ENCODE data around the gene MDC1. TPM values are rescaled to one million over a fixed set of nuclear protein-coding genes. Genes with fewer than 3 reads are reported as not detected.
"Not testable (repeated sequence)": the region's sequence is repeated elsewhere in the genome, so short reads cannot be mapped to it uniquely, and the experiment has no call there.

MDC1 gene
- total RNA-seq, 1 experiment from 2014 or later = 75.8 TPM

DNA sequence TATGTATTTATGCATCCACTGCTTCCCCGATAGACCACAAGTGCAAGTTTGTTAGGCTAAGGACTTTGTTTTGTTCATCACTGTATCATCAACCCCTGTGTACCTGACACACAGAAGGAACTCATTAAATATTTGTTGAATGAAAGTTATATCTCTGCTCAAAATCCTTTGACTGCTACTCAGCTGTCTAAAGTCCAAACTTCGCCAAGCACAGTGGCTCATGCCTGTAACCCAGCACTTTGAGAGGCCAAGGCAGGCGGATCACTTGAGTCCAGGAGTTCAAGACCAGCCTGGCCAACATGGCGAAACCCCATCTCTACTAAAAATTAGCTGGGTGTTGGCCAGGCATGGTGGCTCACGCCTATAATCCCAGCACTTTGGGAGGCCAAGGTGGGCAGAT is 59.2 kb downstream of the MDC1 start:
- CTCF ChIA-PET; H3K4me3 ChIP-seq (replicated peaks in 1 of 2; ENCODE audit: low read depth in 1 of 2, low read length in 2 of 2): not testable (repeated sequence)

DNA sequence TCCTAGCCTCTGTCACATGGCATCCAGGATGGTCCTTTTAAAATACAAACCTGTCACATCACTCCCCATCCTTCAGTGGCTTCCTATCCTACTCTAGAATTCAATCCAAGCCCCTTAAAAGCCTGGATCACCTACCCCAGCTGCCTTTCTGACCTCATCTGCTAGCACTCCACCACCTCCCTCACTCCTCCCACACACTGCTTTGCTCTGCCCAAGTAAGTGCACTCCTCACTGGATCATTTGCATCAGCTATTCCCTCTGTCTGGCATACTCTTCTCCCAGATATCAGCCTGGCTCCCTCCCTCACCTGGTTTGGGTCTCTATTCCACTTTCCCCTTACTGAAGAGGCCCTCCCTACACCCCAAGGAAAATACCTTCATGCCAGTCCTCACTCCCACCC is 59.6 kb downstream of the MDC1 start:
- no peaks in the 10 kb centered on the region for H3K79me2 ChIP-seq (ENCODE audit: insufficient read depth, low read length)
- BruUV-seq (replicated peaks) = no TSS peak
- H3K9me3 ChIP-seq (ENCODE audit: control insufficient read depth in 1 of 2, insufficient read depth in 1 of 2, low read depth in 1 of 2, low read length in 2 of 2) = no peaks in the 10 kb centered on the region
- peaks cover 38 to 68% of the 10 kb centered on the region in 2 experiments; a peak in 3 of 4 replicates for H3K36me3 ChIP-seq (ENCODE audit: control insufficient read depth in 1 of 2, insufficient read depth in 2 of 2, low read length in 2 of 2)
- intact Hi-C loops (cut with micrococcal nuclease) = no loop called here
- RAD21 ChIA-PET (ENCODE audit: low non-redundant PET in 1 of 2, low total read pairs in 2 of 2, uncharacterized antibody in 2 of 2, unreplicated experiment in 2 of 2) = no interaction called here
- H2AFZ ChIP-seq (ENCODE audit: low read depth, low read length, poor library complexity, severe bottlenecking) = no peak overlapping the region
- no peaks in the 10 kb centered on the region for H3K4me1 ChIP-seq (ENCODE audit: control insufficient read depth in 1 of 2, insufficient read depth in 2 of 2, low read length in 2 of 2)
- H3K27ac ChIP-seq (ENCODE audit: low read depth, low read length) = no peak overlapping the region
- ATAC-seq (no peak), DNase-seq (ENCODE audit: low read depth, low spot score) (no peak)
- no peaks in the 10 kb centered on the region for H3K27me3 ChIP-seq (ENCODE audit: insufficient read depth, low read length)
- no peak overlapping the region for H3K9ac ChIP-seq (ENCODE audit: low read length)
- no peaks in the 10 kb centered on the region for H4K20me1 ChIP-seq (ENCODE audit: insufficient read depth)
- no peak overlapping the region for H3K4me2 ChIP-seq (ENCODE audit: low read length)
- CTCF ChIA-PET = no interaction called here
- H3K4me3 ChIP-seq (replicated peaks in 1 of 2; ENCODE audit: low read depth in 1 of 2, low read length in 2 of 2) = no peak overlapping the region
- POLR2A ChIA-PET = no interaction called here
- H3K9me2 ChIP-seq (ENCODE audit: insufficient read depth) = no peaks in the 10 kb centered on the region
- TF ChIP-seq EZH2phosphoT487 (IDR thresholded peaks at IDR 0.05; ENCODE audit: borderline replicate concordance) (no peak), SIN3A (IDR thresholded peaks at IDR 0.05; ENCODE audit: low read depth) (no peak), EGR1 (IDR thresholded peaks at IDR 0.05; ENCODE audit: low read depth) (no peak), ZFX (IDR thresholded peaks at IDR 0.05) (no peak), POLR2AphosphoS5 (IDR thresholded peaks at IDR 0.05; ENCODE audit: low read depth, low read length) (no peak), POLR2A (IDR thresholded peaks at IDR 0.05; ENCODE audit: borderline replicate concordance, extremely low read depth, insufficient read depth, insufficient read length) (no peak), SRF (IDR thresholded peaks at IDR 0.05; ENCODE audit: low read depth) (no peak), ELF1 (IDR thresholded peaks at IDR 0.05; ENCODE audit: borderline replicate concordance, low read depth) (no peak)
- TF ChIP-seq, protein P1, sequence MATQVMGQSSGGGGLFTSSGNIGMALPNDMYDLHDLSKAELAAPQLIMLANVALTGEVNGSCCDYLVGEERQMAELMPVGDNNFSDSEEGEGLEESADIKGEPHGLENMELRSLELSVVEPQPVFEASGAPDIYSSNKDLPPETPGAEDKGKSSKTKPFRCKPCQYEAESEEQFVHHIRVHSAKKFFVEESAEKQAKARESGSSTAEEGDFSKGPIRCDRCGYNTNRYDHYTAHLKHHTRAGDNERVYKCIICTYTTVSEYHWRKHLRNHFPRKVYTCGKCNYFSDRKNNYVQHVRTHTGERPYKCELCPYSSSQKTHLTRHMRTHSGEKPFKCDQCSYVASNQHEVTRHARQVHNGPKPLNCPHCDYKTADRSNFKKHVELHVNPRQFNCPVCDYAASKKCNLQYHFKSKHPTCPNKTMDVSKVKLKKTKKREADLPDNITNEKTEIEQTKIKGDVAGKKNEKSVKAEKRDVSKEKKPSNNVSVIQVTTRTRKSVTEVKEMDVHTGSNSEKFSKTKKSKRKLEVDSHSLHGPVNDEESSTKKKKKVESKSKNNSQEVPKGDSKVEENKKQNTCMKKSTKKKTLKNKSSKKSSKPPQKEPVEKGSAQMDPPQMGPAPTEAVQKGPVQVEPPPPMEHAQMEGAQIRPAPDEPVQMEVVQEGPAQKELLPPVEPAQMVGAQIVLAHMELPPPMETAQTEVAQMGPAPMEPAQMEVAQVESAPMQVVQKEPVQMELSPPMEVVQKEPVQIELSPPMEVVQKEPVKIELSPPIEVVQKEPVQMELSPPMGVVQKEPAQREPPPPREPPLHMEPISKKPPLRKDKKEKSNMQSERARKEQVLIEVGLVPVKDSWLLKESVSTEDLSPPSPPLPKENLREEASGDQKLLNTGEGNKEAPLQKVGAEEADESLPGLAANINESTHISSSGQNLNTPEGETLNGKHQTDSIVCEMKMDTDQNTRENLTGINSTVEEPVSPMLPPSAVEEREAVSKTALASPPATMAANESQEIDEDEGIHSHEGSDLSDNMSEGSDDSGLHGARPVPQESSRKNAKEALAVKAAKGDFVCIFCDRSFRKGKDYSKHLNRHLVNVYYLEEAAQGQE (IDR thresholded peaks at IDR 0.05; ENCODE audit: low read depth) = no peak
- TF ChIP-seq, protein P2, sequence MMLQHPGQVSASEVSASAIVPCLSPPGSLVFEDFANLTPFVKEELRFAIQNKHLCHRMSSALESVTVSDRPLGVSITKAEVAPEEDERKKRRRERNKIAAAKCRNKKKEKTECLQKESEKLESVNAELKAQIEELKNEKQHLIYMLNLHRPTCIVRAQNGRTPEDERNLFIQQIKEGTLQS (IDR thresholded peaks at IDR 0.05) = no peak
- TF ChIP-seq, protein P3, sequence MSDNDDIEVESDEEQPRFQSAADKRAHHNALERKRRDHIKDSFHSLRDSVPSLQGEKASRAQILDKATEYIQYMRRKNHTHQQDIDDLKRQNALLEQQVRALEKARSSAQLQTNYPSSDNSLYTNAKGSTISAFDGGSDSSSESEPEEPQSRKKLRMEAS (IDR thresholded peaks at IDR 0.05) = no peak
- TF ChIP-seq, protein P4, sequence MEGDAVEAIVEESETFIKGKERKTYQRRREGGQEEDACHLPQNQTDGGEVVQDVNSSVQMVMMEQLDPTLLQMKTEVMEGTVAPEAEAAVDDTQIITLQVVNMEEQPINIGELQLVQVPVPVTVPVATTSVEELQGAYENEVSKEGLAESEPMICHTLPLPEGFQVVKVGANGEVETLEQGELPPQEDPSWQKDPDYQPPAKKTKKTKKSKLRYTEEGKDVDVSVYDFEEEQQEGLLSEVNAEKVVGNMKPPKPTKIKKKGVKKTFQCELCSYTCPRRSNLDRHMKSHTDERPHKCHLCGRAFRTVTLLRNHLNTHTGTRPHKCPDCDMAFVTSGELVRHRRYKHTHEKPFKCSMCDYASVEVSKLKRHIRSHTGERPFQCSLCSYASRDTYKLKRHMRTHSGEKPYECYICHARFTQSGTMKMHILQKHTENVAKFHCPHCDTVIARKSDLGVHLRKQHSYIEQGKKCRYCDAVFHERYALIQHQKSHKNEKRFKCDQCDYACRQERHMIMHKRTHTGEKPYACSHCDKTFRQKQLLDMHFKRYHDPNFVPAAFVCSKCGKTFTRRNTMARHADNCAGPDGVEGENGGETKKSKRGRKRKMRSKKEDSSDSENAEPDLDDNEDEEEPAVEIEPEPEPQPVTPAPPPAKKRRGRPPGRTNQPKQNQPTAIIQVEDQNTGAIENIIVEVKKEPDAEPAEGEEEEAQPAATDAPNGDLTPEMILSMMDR (IDR thresholded peaks at IDR 0.05 in 2 of 3, conservative IDR thresholded peaks at IDR 0.05 in 1 of 3; ENCODE audit: borderline replicate concordance in 1 of 3, insufficient read depth in 1 of 3, low read depth in 2 of 3, low read length in 2 of 3) = no peak
- TF ChIP-seq, protein P5, sequence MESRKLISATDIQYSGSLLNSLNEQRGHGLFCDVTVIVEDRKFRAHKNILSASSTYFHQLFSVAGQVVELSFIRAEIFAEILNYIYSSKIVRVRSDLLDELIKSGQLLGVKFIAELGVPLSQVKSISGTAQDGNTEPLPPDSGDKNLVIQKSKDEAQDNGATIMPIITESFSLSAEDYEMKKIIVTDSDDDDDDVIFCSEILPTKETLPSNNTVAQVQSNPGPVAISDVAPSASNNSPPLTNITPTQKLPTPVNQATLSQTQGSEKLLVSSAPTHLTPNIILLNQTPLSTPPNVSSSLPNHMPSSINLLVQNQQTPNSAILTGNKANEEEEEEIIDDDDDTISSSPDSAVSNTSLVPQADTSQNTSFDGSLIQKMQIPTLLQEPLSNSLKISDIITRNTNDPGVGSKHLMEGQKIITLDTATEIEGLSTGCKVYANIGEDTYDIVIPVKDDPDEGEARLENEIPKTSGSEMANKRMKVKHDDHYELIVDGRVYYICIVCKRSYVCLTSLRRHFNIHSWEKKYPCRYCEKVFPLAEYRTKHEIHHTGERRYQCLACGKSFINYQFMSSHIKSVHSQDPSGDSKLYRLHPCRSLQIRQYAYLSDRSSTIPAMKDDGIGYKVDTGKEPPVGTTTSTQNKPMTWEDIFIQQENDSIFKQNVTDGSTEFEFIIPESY (IDR thresholded peaks at IDR 0.05; ENCODE audit: extremely low read depth, insufficient replicate concordance, low read length) = no peak

More for the DNA sequence above, 59.2 kb downstream of the MDC1 start:
- intact Hi-C loops (cut with micrococcal nuclease); H3K9ac ChIP-seq (ENCODE audit: low read length); DNase-seq (ENCODE audit: low read depth, low spot score); BruUV-seq (replicated peaks); RAD21 ChIA-PET (ENCODE audit: low non-redundant PET in 1 of 2, low total read pairs in 2 of 2, uncharacterized antibody in 2 of 2, unreplicated experiment in 2 of 2); POLR2A ChIA-PET; H3K4me1 ChIP-seq (ENCODE audit: control insufficient read depth in 1 of 2, insufficient read depth in 2 of 2, low read length in 2 of 2); H3K9me3 ChIP-seq (ENCODE audit: control insufficient read depth in 1 of 2, insufficient read depth in 1 of 2, low read depth in 1 of 2, low read length in 2 of 2); H3K27ac ChIP-seq (ENCODE audit: low read depth, low read length); H2AFZ ChIP-seq (ENCODE audit: low read depth, low read length, poor library complexity, severe bottlenecking); H3K9me2 ChIP-seq (ENCODE audit: insufficient read depth); H3K4me2 ChIP-seq (ENCODE audit: low read length); H3K27me3 ChIP-seq (ENCODE audit: insufficient read depth, low read length); ATAC-seq; H3K79me2 ChIP-seq (ENCODE audit: insufficient read depth, low read length); H4K20me1 ChIP-seq (ENCODE audit: insufficient read depth): not testable (repeated sequence)
- H3K36me3 ChIP-seq (ENCODE audit: control insufficient read depth in 1 of 2, insufficient read depth in 2 of 2, low read length in 2 of 2) = peaks cover 38 to 68% of the 10 kb centered on the region in 2 experiments; a peak in 3 of 4 replicates
